ENCODE results near the gene B4GALNT3.
A peak's percentile ranks its signal among the peaks of the same experiment; 100 is the strongest.

B4GALNT3 gene

GRCh38 chr12:510071-510825 lies 50.5 kb downstream of the B4GALNT3 start:
- Histone ChIP-seq H3K4me3 (ENCODE audit: low read length) (peak overlapping the region; percentile 7; the same call in 1 of the 2 replicates), H3K27ac (ENCODE audit: low read depth, low read length) (peak overlapping the region; percentile 70; the same call in 1 of the 2 replicates)
- WGBS = 21% methylated on average over 12 of the region's 12 CpGs

GRCh38 chr12:512933-513332 lies 53.2 kb downstream of the B4GALNT3 start:
- 93% methylated on average over 6 of the region's 6 CpGs for WGBS
- peaks cover 26% of the 10 kb centered on the region for H3K4me1 ChIP-seq (ENCODE audit: insufficient read depth, low read length)
- no peaks in the 10 kb centered on the region for H3K27me3 ChIP-seq (ENCODE audit: insufficient read depth, low read length)
- no peak overlapping the region for H3K4me3 ChIP-seq (ENCODE audit: low read length)
- H3K27ac ChIP-seq (ENCODE audit: low read depth, low read length) = no peak overlapping the region
- H3K9ac ChIP-seq (ENCODE audit: low read depth, low read length) = no peak overlapping the region
- H3K9me3 ChIP-seq (ENCODE audit: insufficient read depth, low read depth, low read length) = no peaks in the 10 kb centered on the region
- no peaks in the 10 kb centered on the region for H3K36me3 ChIP-seq (ENCODE audit: insufficient read depth, low read length)

More at GRCh38 chr12:510071-510825, 50.5 kb downstream of the B4GALNT3 start:
- Histone ChIP-seq H3K36me3 (ENCODE audit: insufficient read depth, low read length) (no peaks in the 10 kb centered on the region), H3K4me1 (ENCODE audit: insufficient read depth, low read length) (peaks cover 26% of the 10 kb centered on the region), H3K9me3 (ENCODE audit: insufficient read depth, low read depth, low read length) (no peaks in the 10 kb centered on the region), H3K9ac (ENCODE audit: low read depth, low read length) (no peak overlapping the region; the same call in 1 of the 2 replicates), H3K27me3 (ENCODE audit: insufficient read depth, low read length) (no peaks in the 10 kb centered on the region)

DNA sequence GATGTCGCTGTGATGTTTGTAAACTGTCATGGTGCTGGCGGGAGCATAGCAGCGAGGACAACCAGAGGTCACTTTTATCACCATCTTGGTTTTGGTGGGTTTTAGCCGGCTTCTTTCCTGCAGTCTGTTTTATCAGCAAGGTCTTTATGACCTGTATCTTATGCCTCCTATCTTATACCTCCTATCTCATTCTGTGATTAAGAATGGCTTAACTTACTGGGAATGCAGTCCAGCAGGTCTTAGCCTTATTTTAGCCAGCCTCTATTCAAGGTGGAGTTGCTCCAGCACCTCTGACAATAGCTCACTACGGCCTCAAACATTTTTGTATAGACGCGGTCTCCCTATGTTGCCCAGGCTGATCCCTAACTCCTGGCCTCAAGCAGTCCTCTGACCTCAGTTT lies 53.7 kb downstream of the B4GALNT3 start:
- Histone ChIP-seq H3K4me1 (ENCODE audit: insufficient read depth, low read length) (peaks cover 21% of the 10 kb centered on the region), H3K9ac (ENCODE audit: low read depth, low read length) (no peak overlapping the region), H3K27me3 (ENCODE audit: insufficient read depth, low read length) (no peaks in the 10 kb centered on the region), H3K36me3 (ENCODE audit: insufficient read depth, low read length) (no peaks in the 10 kb centered on the region), H3K27ac (ENCODE audit: low read depth, low read length) (no peak overlapping the region), H3K9me3 (ENCODE audit: insufficient read depth, low read depth, low read length) (no peaks in the 10 kb centered on the region), H3K4me3 (ENCODE audit: low read length) (no peak overlapping the region)
- WGBS = 91% methylated on average over 7 of the region's 7 CpGs

DNA sequence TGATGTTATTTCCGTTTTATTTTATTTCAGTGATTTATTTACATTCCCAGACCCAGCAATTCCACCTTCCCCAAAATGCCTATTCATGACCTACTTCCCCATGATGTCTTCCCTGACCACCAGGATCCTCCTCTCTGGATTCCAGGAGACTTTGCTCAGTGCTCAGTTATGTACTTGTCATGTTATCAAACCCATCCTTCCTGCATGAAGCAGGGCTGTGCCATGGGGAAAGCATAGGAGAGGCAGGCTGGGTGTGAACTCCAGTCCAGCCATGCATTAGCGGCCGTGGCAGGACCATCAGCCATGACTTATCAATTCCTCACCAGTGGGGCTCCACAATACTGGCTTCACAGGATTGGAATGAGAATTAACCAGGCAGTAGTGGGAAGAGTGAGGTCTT lies 57.8 kb downstream of the B4GALNT3 start:
- Histone ChIP-seq H3K9me3 (ENCODE audit: insufficient read depth, low read depth, low read length) (no peaks in the 10 kb centered on the region), H3K9ac (ENCODE audit: low read depth, low read length) (no peak overlapping the region), H3K4me3 (ENCODE audit: low read length) (no peak overlapping the region), H3K27ac (ENCODE audit: low read depth, low read length) (no peak overlapping the region), H3K36me3 (ENCODE audit: insufficient read depth, low read length) (no peaks in the 10 kb centered on the region), H3K4me1 (ENCODE audit: insufficient read depth, low read length) (0 out of 2 replicates have a peak, but pooled peaks cover 5% of the 10 kb centered on the region), H3K27me3 (ENCODE audit: insufficient read depth, low read length) (no peaks in the 10 kb centered on the region)
- 91% methylated on average over 3 of the region's 3 CpGs for WGBS

GRCh38 chr12:520119-520518 lies 60.4 kb downstream of the B4GALNT3 start:
- Histone ChIP-seq H3K9ac (ENCODE audit: low read depth, low read length) (no peak overlapping the region), H3K9me3 (ENCODE audit: insufficient read depth, low read depth, low read length) (no peaks in the 10 kb centered on the region), H3K36me3 (ENCODE audit: insufficient read depth, low read length) (no peaks in the 10 kb centered on the region), H3K27ac (ENCODE audit: low read depth, low read length) (no peak overlapping the region), H3K4me1 (ENCODE audit: insufficient read depth, low read length) (0 out of 2 replicates have a peak, but pooled peaks cover 5% of the 10 kb centered on the region), H3K27me3 (ENCODE audit: insufficient read depth, low read length) (no peaks in the 10 kb centered on the region), H3K4me3 (ENCODE audit: low read length) (no peak overlapping the region)
- 73% methylated on average over 2 of the region's 2 CpGs for WGBS

- WGBS = 76% methylated on average over 7 of the region's 7 CpGs
- Histone ChIP-seq H3K4me3 (ENCODE audit: low read length) (no peak overlapping the region), H3K4me1 (ENCODE audit: insufficient read depth, low read length) (0 out of 2 replicates have a peak, but pooled peaks cover 5% of the 10 kb centered on the region)
Observed at GRCh38 chr12:522692-523378, 63.1 kb downstream of the B4GALNT3 start.

GRCh38 chr12:524167-524951 lies 64.6 kb downstream of the B4GALNT3 start:
- Histone ChIP-seq H3K9ac (ENCODE audit: low read depth, low read length) (no peak overlapping the region), H3K4me1 (ENCODE audit: insufficient read depth, low read length) (0 out of 2 replicates have a peak, but pooled peaks cover 5% of the 10 kb centered on the region), H3K27me3 (ENCODE audit: insufficient read depth, low read length) (no peaks in the 10 kb centered on the region), H3K27ac (ENCODE audit: low read depth, low read length) (no peak overlapping the region), H3K36me3 (ENCODE audit: insufficient read depth, low read length) (no peaks in the 10 kb centered on the region), H3K4me3 (ENCODE audit: low read length) (no peak overlapping the region), H3K9me3 (ENCODE audit: insufficient read depth, low read depth, low read length) (peaks cover 5% of the 10 kb centered on the region; the same call in 1 of the 2 replicates)
- 90% methylated on average over 10 of the region's 10 CpGs for WGBS

More at GRCh38 chr12:522692-523378, 63.1 kb downstream of the B4GALNT3 start:
- Histone ChIP-seq H3K9me3 (ENCODE audit: insufficient read depth, low read depth, low read length) (no peaks in the 10 kb centered on the region), H3K27me3 (ENCODE audit: insufficient read depth, low read length) (no peaks in the 10 kb centered on the region), H3K27ac (ENCODE audit: low read depth, low read length) (no peak overlapping the region), H3K9ac (ENCODE audit: low read depth, low read length) (no peak overlapping the region), H3K36me3 (ENCODE audit: insufficient read depth, low read length) (no peaks in the 10 kb centered on the region)

DNA sequence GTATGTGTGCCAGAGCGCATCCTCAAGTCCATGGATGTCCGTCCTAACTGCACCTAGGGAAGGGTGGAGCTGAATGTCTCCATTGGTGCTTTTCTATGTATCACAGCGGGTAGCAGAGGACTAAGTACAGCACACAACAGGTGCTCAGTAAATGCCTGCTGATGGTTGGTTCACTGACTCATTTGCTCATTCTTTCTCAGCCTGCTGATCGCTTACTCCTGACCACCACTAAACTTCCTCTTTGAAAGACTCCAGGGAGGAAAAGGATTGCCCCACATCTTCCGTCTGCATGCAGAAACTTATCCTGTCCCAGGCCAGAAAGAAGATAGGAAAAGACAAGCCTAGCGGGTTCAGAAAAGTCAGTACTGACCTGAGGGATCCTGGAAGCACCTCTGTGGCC lies 66.3 kb downstream of the B4GALNT3 start:
- Histone ChIP-seq H3K9ac (ENCODE audit: low read depth, low read length) (no peak overlapping the region), H3K4me1 (ENCODE audit: insufficient read depth, low read length) (no peaks in the 10 kb centered on the region), H3K4me3 (ENCODE audit: low read length) (no peak overlapping the region), H3K27me3 (ENCODE audit: insufficient read depth, low read length) (no peaks in the 10 kb centered on the region), H3K27ac (ENCODE audit: low read depth, low read length) (no peak overlapping the region), H3K9me3 (ENCODE audit: insufficient read depth, low read depth, low read length) (peaks cover 14% of the 10 kb centered on the region; the same call in 1 of the 2 replicates), H3K36me3 (ENCODE audit: insufficient read depth, low read length) (no peaks in the 10 kb centered on the region)
- WGBS = 93% methylated on average over 6 of the region's 6 CpGs

DNA sequence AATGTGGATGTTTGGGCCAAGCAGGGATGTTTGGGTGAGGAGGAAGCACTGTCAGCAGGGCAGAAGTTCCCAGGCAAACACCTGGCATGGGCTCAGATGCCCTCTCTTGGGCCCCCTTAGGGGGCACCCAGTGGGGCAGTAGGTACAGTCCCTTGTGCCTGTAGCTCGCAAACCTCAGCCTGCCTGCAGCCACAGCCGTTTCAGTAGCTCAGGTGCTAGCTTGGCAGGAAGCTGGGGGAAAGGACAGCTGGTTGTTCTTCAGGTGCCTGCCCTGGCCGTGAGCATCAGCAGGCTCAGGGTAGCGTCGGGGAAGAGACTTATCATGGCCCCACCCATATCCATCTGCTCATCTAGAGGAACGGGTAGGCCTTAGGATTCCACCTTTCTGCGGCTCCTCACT lies 67.5 kb downstream of the B4GALNT3 start:
- 94% methylated on average over 7 of the region's 7 CpGs for WGBS
- Histone ChIP-seq H3K4me3 (ENCODE audit: low read length) (no peak overlapping the region), H3K27ac (ENCODE audit: low read depth, low read length) (no peak overlapping the region), H3K4me1 (ENCODE audit: insufficient read depth, low read length) (no peaks in the 10 kb centered on the region), H3K9ac (ENCODE audit: low read depth, low read length) (no peak overlapping the region), H3K27me3 (ENCODE audit: insufficient read depth, low read length) (no peaks in the 10 kb centered on the region), H3K9me3 (ENCODE audit: insufficient read depth, low read depth, low read length) (peaks cover 14% of the 10 kb centered on the region; the same call in 1 of the 2 replicates), H3K36me3 (ENCODE audit: insufficient read depth, low read length) (no peaks in the 10 kb centered on the region)

DNA sequence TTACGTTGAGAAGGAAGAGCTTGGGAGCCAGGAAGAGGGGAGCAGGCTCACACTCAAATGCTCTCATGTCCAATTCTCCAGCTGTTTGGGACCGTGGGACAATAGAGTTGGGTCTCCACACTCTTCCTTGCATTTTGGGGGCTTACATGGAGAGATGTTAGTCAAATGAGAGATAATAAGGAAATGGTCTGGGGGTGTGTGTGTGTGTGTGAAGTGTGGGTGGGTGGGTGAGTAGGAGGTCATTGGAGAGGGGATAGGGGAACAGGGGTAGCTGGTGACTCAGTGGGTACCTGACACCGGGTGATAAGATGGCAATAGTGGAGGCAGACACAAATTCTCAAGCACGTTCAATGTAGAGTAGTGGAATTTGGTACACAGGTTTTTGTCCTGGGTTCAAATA lies 68.0 kb downstream of the B4GALNT3 start:
- Histone ChIP-seq H3K9me3 (ENCODE audit: insufficient read depth, low read depth, low read length) (peaks cover 14% of the 10 kb centered on the region; the same call in 1 of the 2 replicates), H3K4me1 (ENCODE audit: insufficient read depth, low read length) (no peaks in the 10 kb centered on the region), H3K9ac (ENCODE audit: low read depth, low read length) (no peak overlapping the region), H3K4me3 (ENCODE audit: low read length) (no peak overlapping the region), H3K36me3 (ENCODE audit: insufficient read depth, low read length) (no peaks in the 10 kb centered on the region), H3K27me3 (ENCODE audit: insufficient read depth, low read length) (no peaks in the 10 kb centered on the region), H3K27ac (ENCODE audit: low read depth, low read length) (no peak overlapping the region)
- 88% methylated on average over 4 of the region's 4 CpGs for WGBS

DNA sequence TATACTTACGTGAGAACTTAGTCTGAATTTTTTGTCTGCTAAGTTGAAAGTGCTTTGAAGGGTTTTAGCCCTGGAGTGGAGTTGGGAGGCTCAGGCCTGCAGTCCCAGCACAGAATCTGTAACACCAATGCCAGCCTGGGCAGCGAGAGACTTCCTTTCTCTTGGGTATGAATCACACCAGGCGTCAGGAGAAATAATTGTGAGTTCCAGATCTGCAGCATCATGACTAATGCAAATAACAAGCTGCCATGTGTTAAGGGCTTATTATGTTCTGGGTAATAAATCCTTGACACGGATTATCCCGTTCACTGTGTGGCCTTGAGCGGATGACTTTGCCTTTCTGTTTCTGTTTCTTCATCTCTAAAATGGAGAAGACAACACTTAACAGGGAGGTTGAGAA lies 70.6 kb downstream of the B4GALNT3 start:
- H3K4me1 ChIP-seq (ENCODE audit: insufficient read depth, low read length) = no peaks in the 10 kb centered on the region
- H3K4me3 ChIP-seq (ENCODE audit: low read length) = no peak overlapping the region
- 96% methylated on average over 6 of the region's 6 CpGs for WGBS
- H3K36me3 ChIP-seq (ENCODE audit: insufficient read depth, low read length) = no peaks in the 10 kb centered on the region
- H3K9me3 ChIP-seq (ENCODE audit: insufficient read depth, low read depth, low read length) = peaks cover 14% of the 10 kb centered on the region; the same call in 1 of the 2 replicates
- no peak overlapping the region for H3K27ac ChIP-seq (ENCODE audit: low read depth, low read length)
- no peak overlapping the region for H3K9ac ChIP-seq (ENCODE audit: low read depth, low read length)
- H3K27me3 ChIP-seq (ENCODE audit: insufficient read depth, low read length) = no peaks in the 10 kb centered on the region

All from HUES64 (cell line).